ENCODE measurements around the gene CD300E. TPM values are rescaled to one million over a fixed set of nuclear protein-coding genes. Genes with fewer than 3 reads are reported as not detected.

CD300E gene
- total RNA-seq, 1 experiment from 2014 or later = not detected

DNA sequence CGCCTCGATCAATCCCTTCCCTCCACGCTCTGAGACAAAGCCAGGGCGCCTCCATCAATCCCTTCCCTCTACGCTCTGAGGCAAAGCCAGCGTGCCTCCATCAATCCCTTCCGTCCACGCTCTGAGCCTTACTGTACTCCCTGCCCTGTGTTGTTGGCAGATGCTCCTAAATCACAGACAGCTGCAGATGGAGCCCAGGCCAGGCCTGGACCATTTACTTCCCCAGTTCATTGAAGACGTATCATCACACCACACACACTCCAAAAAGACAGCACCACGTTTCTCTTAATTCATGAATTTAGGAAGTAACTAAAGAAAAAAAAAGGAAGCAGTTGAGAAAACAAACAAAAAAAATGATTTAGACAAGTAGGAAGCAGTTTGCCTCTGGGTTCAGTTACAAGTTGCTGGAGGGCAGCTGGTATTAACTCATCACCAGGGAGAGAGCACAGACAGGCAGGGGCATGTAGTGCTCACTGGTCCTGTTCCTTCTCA lies 24.0 kb downstream of the CD300E start:
- Mint-ChIP-seq H3K4me1 (ENCODE audit: low read depth, unreplicated experiment) (no peaks in the 10 kb centered on the region), H3K4me3 (ENCODE audit: unreplicated experiment) (no peak overlapping the region), H3K27me3 (ENCODE audit: insufficient read depth, unreplicated experiment) (peaks cover 41% of the 10 kb centered on the region), H3K36me3 (ENCODE audit: insufficient read depth, unreplicated experiment) (no peaks in the 10 kb centered on the region), H3K27ac (ENCODE audit: unreplicated experiment) (no peak overlapping the region), H3K9me3 (ENCODE audit: unreplicated experiment) (no peaks in the 10 kb centered on the region)
- CTCF ChIA-PET = no interaction called here
- Histone ChIP-seq H3K27me3 (replicated peaks; ENCODE audit: control insufficient read depth, insufficient read depth, low read length) (peaks cover 1% of the 10 kb centered on the region; the same call in 1 of the 2 replicates), H3K4me3 (ENCODE audit: low read depth, low read length) (no peak overlapping the region), H3K4me1 (no peaks in the 10 kb centered on the region), H3K36me3 (ENCODE audit: control insufficient read depth, insufficient read depth, low read length) (no peaks in the 10 kb centered on the region), H3K9me3 (no peaks in the 10 kb centered on the region)
- DNase-seq = no peak
- TF ChIP-seq, protein P1, sequence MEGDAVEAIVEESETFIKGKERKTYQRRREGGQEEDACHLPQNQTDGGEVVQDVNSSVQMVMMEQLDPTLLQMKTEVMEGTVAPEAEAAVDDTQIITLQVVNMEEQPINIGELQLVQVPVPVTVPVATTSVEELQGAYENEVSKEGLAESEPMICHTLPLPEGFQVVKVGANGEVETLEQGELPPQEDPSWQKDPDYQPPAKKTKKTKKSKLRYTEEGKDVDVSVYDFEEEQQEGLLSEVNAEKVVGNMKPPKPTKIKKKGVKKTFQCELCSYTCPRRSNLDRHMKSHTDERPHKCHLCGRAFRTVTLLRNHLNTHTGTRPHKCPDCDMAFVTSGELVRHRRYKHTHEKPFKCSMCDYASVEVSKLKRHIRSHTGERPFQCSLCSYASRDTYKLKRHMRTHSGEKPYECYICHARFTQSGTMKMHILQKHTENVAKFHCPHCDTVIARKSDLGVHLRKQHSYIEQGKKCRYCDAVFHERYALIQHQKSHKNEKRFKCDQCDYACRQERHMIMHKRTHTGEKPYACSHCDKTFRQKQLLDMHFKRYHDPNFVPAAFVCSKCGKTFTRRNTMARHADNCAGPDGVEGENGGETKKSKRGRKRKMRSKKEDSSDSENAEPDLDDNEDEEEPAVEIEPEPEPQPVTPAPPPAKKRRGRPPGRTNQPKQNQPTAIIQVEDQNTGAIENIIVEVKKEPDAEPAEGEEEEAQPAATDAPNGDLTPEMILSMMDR (IDR thresholded peaks at IDR 0.05; ENCODE audit: insufficient read depth in 1 of 2, low read depth in 1 of 2, low read length in 1 of 2, severe bottlenecking in 1 of 2, unreplicated experiment in 1 of 2) = no peak
- no TSS peak for BruUV-seq (replicated peaks)
- intact Hi-C loops (cut with micrococcal nuclease; ENCODE audit: unreplicated experiment) = no loop called here
- POLR2A ChIA-PET = no interaction called here

DNA sequence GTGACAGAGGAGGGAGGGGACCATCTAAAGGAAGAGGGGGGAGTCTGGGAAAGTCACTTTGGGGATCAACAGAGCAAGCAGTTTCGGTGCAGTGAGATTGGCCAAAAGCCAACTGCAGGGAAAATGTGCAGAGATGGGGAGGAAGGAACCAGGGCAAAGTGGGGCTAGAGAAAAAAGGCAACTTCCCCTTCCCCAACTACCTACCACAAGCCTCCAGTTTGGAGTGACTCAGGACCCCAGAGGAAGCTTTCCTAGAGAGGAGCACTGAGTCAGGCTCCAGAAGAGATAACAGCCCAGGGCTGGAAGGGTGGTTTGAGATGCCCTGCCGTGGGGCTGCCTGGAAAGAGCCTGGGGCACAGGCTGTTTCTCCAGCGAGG lies 24.5 kb downstream of the CD300E start:
- intact Hi-C loops (cut with micrococcal nuclease; ENCODE audit: unreplicated experiment) = no loop called here
- no peaks in the 10 kb centered on the region for H3K4me1 ChIP-seq
- H3K9me3 ChIP-seq = no peaks in the 10 kb centered on the region
- no peak for DNase-seq
- Mint-ChIP-seq H3K4me3 (ENCODE audit: unreplicated experiment) (no peak overlapping the region), H3K4me1 (ENCODE audit: low read depth, unreplicated experiment) (no peaks in the 10 kb centered on the region), H3K36me3 (ENCODE audit: insufficient read depth, unreplicated experiment) (no peaks in the 10 kb centered on the region), H3K9me3 (ENCODE audit: unreplicated experiment) (no peaks in the 10 kb centered on the region), H3K27ac (ENCODE audit: unreplicated experiment) (no peak overlapping the region), H3K27me3 (ENCODE audit: insufficient read depth, unreplicated experiment) (peaks cover 41% of the 10 kb centered on the region)
- H3K36me3 ChIP-seq (ENCODE audit: control insufficient read depth, insufficient read depth, low read length) = no peaks in the 10 kb centered on the region
- no peak overlapping the region for H3K4me3 ChIP-seq (ENCODE audit: low read depth, low read length)
- TF ChIP-seq, protein P1 (IDR thresholded peaks at IDR 0.05; ENCODE audit: insufficient read depth in 1 of 2, low read depth in 1 of 2, low read length in 1 of 2, severe bottlenecking in 1 of 2, unreplicated experiment in 1 of 2) = no peak
- POLR2A ChIA-PET = no interaction called here
- H3K27me3 ChIP-seq (replicated peaks; ENCODE audit: control insufficient read depth, insufficient read depth, low read length) = peaks cover 1% of the 10 kb centered on the region; the same call in 1 of the 2 replicates
- no TSS peak for BruUV-seq (replicated peaks)
- CTCF ChIA-PET = no interaction called here

DNA sequence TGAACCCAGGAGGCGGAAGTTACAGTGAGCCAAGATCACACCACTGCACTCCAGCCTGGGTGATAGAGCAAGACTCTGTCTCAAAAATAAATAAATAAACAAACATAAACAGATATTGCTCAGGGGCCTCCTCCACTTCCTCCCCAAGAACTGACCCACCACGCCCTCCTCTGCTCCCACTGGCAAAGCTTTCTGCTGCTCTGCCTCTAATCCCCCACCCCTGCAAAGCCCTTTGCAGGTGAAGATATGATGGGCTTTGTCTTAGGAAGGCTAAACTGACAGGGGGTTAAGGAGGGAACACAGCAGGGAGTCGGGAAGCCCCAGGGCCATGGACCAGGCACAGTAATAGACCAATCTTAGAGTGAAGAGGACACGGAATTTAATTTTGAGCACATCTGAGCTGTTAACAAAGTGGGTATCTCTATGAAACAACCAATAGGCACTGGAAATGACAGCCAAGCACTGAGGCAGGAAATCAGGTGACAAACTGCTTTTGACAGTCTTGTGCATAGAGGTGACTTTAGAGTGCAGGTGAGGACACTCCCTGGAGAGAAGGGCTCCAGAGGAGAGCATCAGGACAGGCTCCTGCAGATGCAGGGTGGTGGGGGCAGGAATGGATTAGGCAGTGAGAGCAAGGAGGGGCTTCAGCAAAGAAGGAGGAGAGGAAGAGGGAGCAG lies 25.1 kb downstream of the CD300E start:
- BruUV-seq (replicated peaks) = no TSS peak
- CTCF ChIA-PET = no interaction called here
- POLR2A ChIA-PET = no interaction called here

More for the DNA sequence above, 25.1 kb downstream of the CD300E start:
- Mint-ChIP-seq H3K4me1 (ENCODE audit: low read depth, unreplicated experiment) (no peaks in the 10 kb centered on the region), H3K36me3 (ENCODE audit: insufficient read depth, unreplicated experiment) (no peaks in the 10 kb centered on the region), H3K9me3 (ENCODE audit: unreplicated experiment) (no peaks in the 10 kb centered on the region), H3K27me3 (ENCODE audit: insufficient read depth, unreplicated experiment) (peaks cover 43% of the 10 kb centered on the region), H3K27ac (ENCODE audit: unreplicated experiment) (no peak overlapping the region), H3K4me3 (ENCODE audit: unreplicated experiment) (no peak overlapping the region)
- Histone ChIP-seq H3K27me3 (replicated peaks; ENCODE audit: control insufficient read depth, insufficient read depth, low read length) (peaks cover 1% of the 10 kb centered on the region; the same call in 1 of the 2 replicates), H3K4me1 (no peaks in the 10 kb centered on the region), H3K9me3 (no peaks in the 10 kb centered on the region), H3K4me3 (ENCODE audit: low read depth, low read length) (no peak overlapping the region), H3K36me3 (ENCODE audit: control insufficient read depth, insufficient read depth, low read length) (no peaks in the 10 kb centered on the region)
- TF ChIP-seq, protein P1 (IDR thresholded peaks at IDR 0.05; ENCODE audit: insufficient read depth in 1 of 2, low read depth in 1 of 2, low read length in 1 of 2, severe bottlenecking in 1 of 2, unreplicated experiment in 1 of 2) = no peak
- intact Hi-C loops (cut with micrococcal nuclease; ENCODE audit: unreplicated experiment) = no loop called here
- no peak for DNase-seq

All from Caco-2 (cell line).